Measurements from ENCODE around the gene SPIN2A.
"Not testable (repeated sequence)": the region's sequence is repeated elsewhere in the genome, so short reads cannot be mapped to it uniquely, and the experiment has no call there.

DNA sequence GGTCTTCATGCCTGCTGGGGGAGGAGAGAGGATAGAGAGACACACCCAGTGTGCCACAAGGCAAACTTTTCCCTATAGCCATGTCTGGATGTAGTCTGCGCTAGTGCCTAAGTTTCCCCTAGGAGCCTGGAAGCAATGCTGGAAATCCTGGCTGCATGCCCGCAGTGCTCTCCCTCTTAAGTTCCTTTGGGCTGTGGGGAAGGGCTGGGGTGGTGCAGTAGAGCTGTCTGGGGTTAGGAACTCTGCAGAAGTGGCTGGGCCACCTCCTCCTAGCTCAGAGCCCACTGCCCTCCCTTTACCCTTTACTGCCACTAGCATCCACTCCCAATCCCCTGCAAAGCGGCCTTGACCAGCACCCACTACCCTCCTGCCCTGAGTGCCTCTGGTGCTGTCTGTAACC lies 608 bp downstream of the SPIN2A start:
- TF ChIP-seq ZNF335 (CRISPR knock-in tag; IDR thresholded peaks at IDR 0.05); JUNB (CRISPR knock-in tag; IDR thresholded peaks at IDR 0.05; ENCODE audit: borderline replicate concordance); MYNN (CRISPR knock-in tag; IDR thresholded peaks at IDR 0.05; ENCODE audit: low read depth); JARID2 (CRISPR knock-in tag; IDR thresholded peaks at IDR 0.05; ENCODE audit: insufficient replicate concordance); AKAP8 (CRISPR knock-in tag; IDR thresholded peaks at IDR 0.05); PTBP1 (IDR thresholded peaks at IDR 0.05; ENCODE audit: low read depth, low read length, poor library complexity, severe bottlenecking); EP300 (IDR thresholded peaks at IDR 0.05; ENCODE audit: low read depth in 2 of 2, low read length in 2 of 2); EP300 (CRISPR knock-in tag; IDR thresholded peaks at IDR 0.05; ENCODE audit: borderline replicate concordance); RAD21 (CRISPR knock-in tag; IDR thresholded peaks at IDR 0.05); DPF2 (CRISPR knock-in tag; IDR thresholded peaks at IDR 0.05; ENCODE audit: borderline replicate concordance, low read depth); FOXM1 (CRISPR knock-in tag; IDR thresholded peaks at IDR 0.05): not testable (repeated sequence)
